ENCODE data around the gene LRTM1. TPM values are rescaled to one million over a fixed set of nuclear protein-coding genes. Genes with fewer than 3 reads are reported as not detected.

Gene LRTM1
- total RNA-seq, 3 donors from 2014 or later: not detected

DNA sequence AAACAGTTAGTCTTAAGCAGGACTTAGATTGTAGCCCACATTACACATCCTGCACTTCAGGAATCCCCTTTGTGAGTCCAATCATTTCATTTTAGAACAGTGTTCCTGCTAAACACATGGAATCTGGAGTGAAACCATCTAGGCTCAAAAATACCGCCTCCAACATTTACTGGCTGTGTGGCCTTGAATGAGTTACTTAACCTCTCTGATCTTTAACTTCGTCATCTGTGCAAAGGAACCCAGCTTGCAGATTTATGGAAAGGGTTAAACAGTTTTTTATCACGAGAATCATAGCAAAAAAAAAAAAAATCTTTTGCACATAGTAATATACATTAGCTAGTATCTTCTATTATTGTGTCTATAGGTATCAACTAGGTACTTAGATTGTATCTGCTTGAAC is 8.0 kb upstream of the LRTM1 start:
- intact Hi-C loops (cut with DNase I; ENCODE audit: low total_unique reads): no loop called here
- Histone ChIP-seq H3K4me3 (no peak overlapping the region), H3K4me1 (no peaks in the 10 kb centered on the region), H3K36me3 (no peaks in the 10 kb centered on the region), H3K27ac (no peak overlapping the region), H3K9me3 (no peaks in the 10 kb centered on the region), H3K27me3 (no peaks in the 10 kb centered on the region)
- TF ChIP-seq, protein P1, sequence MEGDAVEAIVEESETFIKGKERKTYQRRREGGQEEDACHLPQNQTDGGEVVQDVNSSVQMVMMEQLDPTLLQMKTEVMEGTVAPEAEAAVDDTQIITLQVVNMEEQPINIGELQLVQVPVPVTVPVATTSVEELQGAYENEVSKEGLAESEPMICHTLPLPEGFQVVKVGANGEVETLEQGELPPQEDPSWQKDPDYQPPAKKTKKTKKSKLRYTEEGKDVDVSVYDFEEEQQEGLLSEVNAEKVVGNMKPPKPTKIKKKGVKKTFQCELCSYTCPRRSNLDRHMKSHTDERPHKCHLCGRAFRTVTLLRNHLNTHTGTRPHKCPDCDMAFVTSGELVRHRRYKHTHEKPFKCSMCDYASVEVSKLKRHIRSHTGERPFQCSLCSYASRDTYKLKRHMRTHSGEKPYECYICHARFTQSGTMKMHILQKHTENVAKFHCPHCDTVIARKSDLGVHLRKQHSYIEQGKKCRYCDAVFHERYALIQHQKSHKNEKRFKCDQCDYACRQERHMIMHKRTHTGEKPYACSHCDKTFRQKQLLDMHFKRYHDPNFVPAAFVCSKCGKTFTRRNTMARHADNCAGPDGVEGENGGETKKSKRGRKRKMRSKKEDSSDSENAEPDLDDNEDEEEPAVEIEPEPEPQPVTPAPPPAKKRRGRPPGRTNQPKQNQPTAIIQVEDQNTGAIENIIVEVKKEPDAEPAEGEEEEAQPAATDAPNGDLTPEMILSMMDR (IDR thresholded peaks at IDR 0.05): no peak
- TF ChIP-seq POLR2A (IDR thresholded peaks at IDR 0.05) (no peak), POLR2AphosphoS5 (IDR thresholded peaks at IDR 0.05) (no peak)
- DNase-seq (ENCODE audit: low spot score in 2 of 2): no peak

DNA sequence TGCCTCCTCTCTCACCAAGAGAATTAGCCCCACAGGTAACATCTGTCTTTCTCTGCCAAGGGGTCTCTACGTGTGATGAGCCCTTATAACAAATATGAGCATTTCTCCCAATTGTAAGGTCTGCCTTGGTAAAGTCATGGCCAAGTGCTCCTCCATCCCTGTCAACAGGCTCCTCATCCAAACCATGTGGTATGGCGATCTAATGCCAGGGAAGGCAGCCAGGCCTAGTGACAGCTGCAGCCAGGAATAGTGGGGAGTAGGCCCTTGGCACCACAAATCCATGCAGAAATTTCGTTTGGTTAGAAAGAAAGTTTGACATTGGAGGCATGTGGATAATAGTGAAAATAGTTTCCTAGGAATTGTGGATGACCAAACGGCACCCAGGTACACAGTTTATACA is 4.7 kb upstream of the LRTM1 start:
- no peak for DNase-seq (ENCODE audit: low spot score in 2 of 2)
- Histone ChIP-seq H3K36me3 (no peaks in the 10 kb centered on the region), H3K9me3 (no peaks in the 10 kb centered on the region), H3K27ac (no peak overlapping the region), H3K4me1 (no peaks in the 10 kb centered on the region), H3K27me3 (no peaks in the 10 kb centered on the region), H3K4me3 (no peak overlapping the region)
- intact Hi-C loops (cut with DNase I; ENCODE audit: low total_unique reads): no loop called here
- TF ChIP-seq, protein P1 (IDR thresholded peaks at IDR 0.05): no peak
- TF ChIP-seq POLR2AphosphoS5 (IDR thresholded peaks at IDR 0.05): no peak
- no peak for TF ChIP-seq POLR2A (IDR thresholded peaks at IDR 0.05)

DNA sequence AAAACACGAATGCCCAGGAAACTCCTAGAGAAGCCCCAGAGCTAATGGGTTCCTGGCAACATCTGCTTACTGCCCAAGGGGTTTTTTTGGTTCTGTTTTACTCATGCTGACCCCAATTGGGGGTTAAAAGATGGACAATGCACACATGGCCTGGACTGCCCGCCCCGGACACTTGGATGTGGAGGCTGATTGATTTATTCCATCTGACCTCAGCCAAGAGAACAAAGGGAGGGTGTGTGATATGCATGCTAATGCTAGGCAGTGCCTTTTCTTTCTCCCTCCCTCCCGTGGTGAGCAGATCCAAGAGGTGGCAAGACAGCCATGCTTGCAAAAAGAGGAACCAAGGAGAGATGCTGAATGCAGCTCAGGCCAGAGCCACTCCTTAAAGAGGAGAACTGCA is 3.3 kb upstream of the LRTM1 start:
- DNase-seq (ENCODE audit: low spot score in 2 of 2): no peak

DNA sequence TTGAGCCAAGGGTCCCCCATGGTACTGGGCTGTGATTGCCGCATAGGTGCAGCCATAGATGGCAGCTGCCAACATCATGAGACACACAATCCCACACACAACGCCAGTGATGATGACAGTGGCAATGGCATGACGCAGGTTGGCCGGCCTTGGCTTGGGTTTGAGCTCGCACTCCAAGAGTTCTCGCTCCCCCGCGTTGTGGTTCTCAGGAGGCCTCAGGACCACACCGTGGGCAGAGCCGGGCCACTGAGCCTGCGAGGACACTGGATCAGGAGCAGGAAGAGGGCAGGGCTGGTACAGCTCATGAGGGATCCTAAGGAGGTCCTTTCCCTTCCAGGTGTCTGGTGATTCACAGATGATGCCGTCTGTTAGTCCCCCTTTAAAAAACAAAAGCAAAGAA is 9.3 kb downstream of the LRTM1 start:
- Histone ChIP-seq H3K27me3 (no peaks in the 10 kb centered on the region), H3K4me3 (no peak overlapping the region), H3K4me1 (no peaks in the 10 kb centered on the region), H3K9me3 (no peaks in the 10 kb centered on the region), H3K27ac (no peak overlapping the region), H3K36me3 (no peaks in the 10 kb centered on the region)
- intact Hi-C loops (cut with DNase I; ENCODE audit: low total_unique reads): no loop called here
- no peak for DNase-seq (ENCODE audit: low spot score in 2 of 2)
- TF ChIP-seq POLR2A (IDR thresholded peaks at IDR 0.05) (no peak), POLR2AphosphoS5 (IDR thresholded peaks at IDR 0.05) (no peak)
- TF ChIP-seq, protein P1 (IDR thresholded peaks at IDR 0.05): no peak

More for the DNA sequence above, 3.3 kb upstream of the LRTM1 start:
- Histone ChIP-seq H3K4me1 (no peaks in the 10 kb centered on the region), H3K36me3 (no peaks in the 10 kb centered on the region), H3K27ac (no peak overlapping the region), H3K4me3 (no peak overlapping the region), H3K27me3 (no peaks in the 10 kb centered on the region), H3K9me3 (no peaks in the 10 kb centered on the region)
- TF ChIP-seq POLR2A (IDR thresholded peaks at IDR 0.05): no peak
- TF ChIP-seq, protein P1 (IDR thresholded peaks at IDR 0.05): no peak
- no peak for TF ChIP-seq POLR2AphosphoS5 (IDR thresholded peaks at IDR 0.05)
- intact Hi-C loops (cut with DNase I; ENCODE audit: low total_unique reads): no loop called here

DNA sequence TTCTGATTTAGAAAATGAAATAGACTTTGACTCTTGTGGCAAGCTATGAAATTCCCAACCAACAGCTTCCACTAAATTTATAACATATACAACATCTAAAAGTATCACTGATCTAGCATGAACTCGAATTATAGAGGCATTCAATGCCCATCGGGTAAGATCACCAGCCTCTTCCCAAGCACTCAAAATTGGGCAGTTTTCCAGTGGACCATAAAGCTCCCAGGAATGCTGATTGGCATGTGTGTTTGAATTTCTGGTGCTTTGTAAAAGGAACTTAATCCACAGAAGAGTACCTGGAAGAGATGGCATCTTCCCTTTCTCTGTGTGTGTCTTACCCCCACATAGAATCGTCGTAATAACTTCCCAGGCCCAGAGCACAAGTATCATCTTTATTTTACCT is 10.0 kb downstream of the LRTM1 start:
- TF ChIP-seq, protein P1 (IDR thresholded peaks at IDR 0.05): no peak
- no peak for TF ChIP-seq POLR2A (IDR thresholded peaks at IDR 0.05)
- TF ChIP-seq POLR2AphosphoS5 (IDR thresholded peaks at IDR 0.05): no peak
- H3K9me3 ChIP-seq: no peaks in the 10 kb centered on the region
- DNase-seq (ENCODE audit: low spot score in 2 of 2): no peak
- no peaks in the 10 kb centered on the region for H3K4me1 ChIP-seq
- no peaks in the 10 kb centered on the region for H3K27me3 ChIP-seq
- intact Hi-C loops (cut with DNase I; ENCODE audit: low total_unique reads): no loop called here
- no peak overlapping the region for H3K27ac ChIP-seq
- no peaks in the 10 kb centered on the region for H3K36me3 ChIP-seq
- H3K4me3 ChIP-seq: no peak overlapping the region
